Measurements from ENCODE around the gene PDSS2.

DNA sequence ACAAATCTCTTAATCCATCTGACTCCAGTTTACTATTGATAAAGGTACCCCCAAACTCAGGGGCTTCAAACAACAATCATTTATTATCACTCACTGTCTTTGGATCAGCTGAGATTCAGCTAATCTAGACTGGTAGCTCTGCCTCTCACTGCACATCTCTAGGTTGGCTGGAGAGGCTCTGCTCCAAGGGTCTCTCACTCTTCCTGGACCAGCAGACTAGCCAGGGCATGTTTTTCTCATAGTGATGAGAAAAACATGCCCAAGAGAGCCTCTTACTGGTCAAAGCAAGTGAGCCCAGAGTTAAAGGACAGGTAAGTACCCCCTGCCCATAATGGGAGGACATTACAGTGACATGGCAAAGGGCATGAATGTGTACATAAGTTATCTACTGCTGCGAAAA is 228.9 kb downstream of the PDSS2 start:
- TF ChIP-seq EGR1 (conservative IDR thresholded peaks at IDR 0.05) = no peak
- TF ChIP-seq, protein P1, sequence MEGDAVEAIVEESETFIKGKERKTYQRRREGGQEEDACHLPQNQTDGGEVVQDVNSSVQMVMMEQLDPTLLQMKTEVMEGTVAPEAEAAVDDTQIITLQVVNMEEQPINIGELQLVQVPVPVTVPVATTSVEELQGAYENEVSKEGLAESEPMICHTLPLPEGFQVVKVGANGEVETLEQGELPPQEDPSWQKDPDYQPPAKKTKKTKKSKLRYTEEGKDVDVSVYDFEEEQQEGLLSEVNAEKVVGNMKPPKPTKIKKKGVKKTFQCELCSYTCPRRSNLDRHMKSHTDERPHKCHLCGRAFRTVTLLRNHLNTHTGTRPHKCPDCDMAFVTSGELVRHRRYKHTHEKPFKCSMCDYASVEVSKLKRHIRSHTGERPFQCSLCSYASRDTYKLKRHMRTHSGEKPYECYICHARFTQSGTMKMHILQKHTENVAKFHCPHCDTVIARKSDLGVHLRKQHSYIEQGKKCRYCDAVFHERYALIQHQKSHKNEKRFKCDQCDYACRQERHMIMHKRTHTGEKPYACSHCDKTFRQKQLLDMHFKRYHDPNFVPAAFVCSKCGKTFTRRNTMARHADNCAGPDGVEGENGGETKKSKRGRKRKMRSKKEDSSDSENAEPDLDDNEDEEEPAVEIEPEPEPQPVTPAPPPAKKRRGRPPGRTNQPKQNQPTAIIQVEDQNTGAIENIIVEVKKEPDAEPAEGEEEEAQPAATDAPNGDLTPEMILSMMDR (IDR thresholded peaks at IDR 0.05 in 2 of 3, conservative IDR thresholded peaks at IDR 0.05 in 1 of 3; ENCODE audit: insufficient read depth in 2 of 3, low read depth in 1 of 3, low read length in 3 of 3) = no peak
- TF ChIP-seq EP300 (IDR thresholded peaks at IDR 0.05; ENCODE audit: low read length) = no peak
- TF ChIP-seq, protein P2, sequence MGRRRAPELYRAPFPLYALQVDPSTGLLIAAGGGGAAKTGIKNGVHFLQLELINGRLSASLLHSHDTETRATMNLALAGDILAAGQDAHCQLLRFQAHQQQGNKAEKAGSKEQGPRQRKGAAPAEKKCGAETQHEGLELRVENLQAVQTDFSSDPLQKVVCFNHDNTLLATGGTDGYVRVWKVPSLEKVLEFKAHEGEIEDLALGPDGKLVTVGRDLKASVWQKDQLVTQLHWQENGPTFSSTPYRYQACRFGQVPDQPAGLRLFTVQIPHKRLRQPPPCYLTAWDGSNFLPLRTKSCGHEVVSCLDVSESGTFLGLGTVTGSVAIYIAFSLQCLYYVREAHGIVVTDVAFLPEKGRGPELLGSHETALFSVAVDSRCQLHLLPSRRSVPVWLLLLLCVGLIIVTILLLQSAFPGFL (CRISPR knock-in tag; IDR thresholded peaks at IDR 0.05) = no peak
- no peak for TF ChIP-seq MTA3 (IDR thresholded peaks at IDR 0.05; ENCODE audit: borderline replicate concordance)
